Mucosa of rectum (tissue), 2 donors: ENCODE data around the gene MATN1.

Experiments
- H3K27ac ChIP-seq, 2 donors: one replicate each; pipeline ENCODE4 v1.7.0; 2013; ENCODE audit warnings: inconsistent platforms in 2 of 2, low read depth in 2 of 2, low read length in 2 of 2
- H3K27me3 ChIP-seq, 2 donors: one replicate each; pipeline ENCODE4 v1.7.0; 2013; ENCODE audit warnings: low read length in 2 of 2; ENCODE audit not compliant: control insufficient read depth in 2 of 2, insufficient read depth in 2 of 2
- H3K36me3 ChIP-seq, 2 donors: one replicate each; pipeline ENCODE4 v1.7.0; 2013; ENCODE audit warnings: low read length in 2 of 2; ENCODE audit not compliant: control insufficient read depth in 2 of 2, insufficient read depth in 2 of 2
- H3K4me1 ChIP-seq, 2 donors: one replicate each; pipeline ENCODE4 v1.7.0; 2013; ENCODE audit warnings: low read length in 2 of 2, mild to moderate bottlenecking in 1 of 2; ENCODE audit not compliant: control insufficient read depth in 2 of 2, insufficient read depth in 2 of 2
- H3K4me3 ChIP-seq, 2 donors: one replicate each; pipeline ENCODE4 v1.7.0; 2013; ENCODE audit warnings: low read length in 2 of 2
- H3K9ac ChIP-seq, 2 donors: one replicate each; pipeline ENCODE4 v1.7.0; 2013; ENCODE audit warnings: low read length in 2 of 2, low read depth in 1 of 2, mild to moderate bottlenecking in 1 of 2
- H3K9me3 ChIP-seq, 2 donors: one replicate each; pipeline ENCODE4 v1.7.0; 2013; ENCODE audit warnings: low read length in 2 of 2; ENCODE audit not compliant: control insufficient read depth in 2 of 2
- donor health status: healthy.
- donor health status: Normal muscosa, but diverticular disease.

The MATN1 gene

GRCh38 chr1:30698401-30698981 lies 24.9 kb downstream of the MATN1 start:
- Histone ChIP-seq H3K27ac (no peak overlapping the region), H3K36me3 (no peaks in the 10 kb centered on the region), H3K4me1 (peaks cover 0 to 2% of the 10 kb centered on the region in 2 donors), H3K9me3 (no peaks in the 10 kb centered on the region), H3K27me3 (no peaks in the 10 kb centered on the region), H3K9ac (no peak overlapping the region), H3K4me3 (no peak overlapping the region)

DNA sequence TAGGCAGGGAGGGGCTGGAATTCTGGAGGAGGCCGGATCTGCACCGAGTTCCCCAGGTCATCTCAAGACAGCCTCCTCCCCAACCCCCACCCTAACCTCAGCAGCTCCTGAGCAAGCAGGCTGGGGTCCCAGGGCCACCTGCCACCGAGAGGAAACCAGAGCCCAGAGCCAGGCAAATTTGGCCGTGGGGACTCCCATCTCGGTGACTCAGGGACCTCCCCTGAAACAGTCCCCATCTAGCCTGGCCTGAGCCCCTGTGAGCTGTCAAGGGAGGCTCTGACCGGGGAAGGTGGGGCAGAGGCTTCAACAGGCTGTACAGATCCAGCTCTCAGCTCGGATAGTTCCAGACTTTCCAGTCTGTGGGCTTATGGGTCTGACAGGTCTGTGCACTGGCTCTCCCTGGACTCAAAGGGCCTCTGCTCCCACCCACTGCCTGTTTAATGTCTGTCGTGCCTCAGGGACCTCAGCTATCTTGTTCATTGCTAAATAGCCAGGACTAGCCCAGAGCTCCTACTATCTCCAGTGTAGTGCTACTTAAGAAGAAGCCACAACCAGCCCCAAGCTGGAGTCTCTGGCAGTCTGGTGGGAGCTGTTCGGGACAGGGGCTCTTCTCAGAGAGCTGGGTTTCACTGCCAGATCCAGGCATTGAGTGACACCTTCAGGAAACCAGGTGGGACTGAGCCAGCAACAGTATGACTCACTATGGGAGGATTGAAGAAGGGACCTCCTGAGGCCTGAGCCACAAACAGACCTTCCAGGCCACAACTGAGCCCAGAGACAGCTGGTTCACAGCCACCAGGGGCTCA lies 25.6 kb downstream of the MATN1 start:
- Histone ChIP-seq H3K4me1 (peaks cover 0 to 2% of the 10 kb centered on the region in 2 donors), H3K9ac (no peak overlapping the region), H3K36me3 (no peaks in the 10 kb centered on the region), H3K9me3 (no peaks in the 10 kb centered on the region), H3K27ac (no peak overlapping the region), H3K27me3 (no peaks in the 10 kb centered on the region), H3K4me3 (no peak overlapping the region)

DNA sequence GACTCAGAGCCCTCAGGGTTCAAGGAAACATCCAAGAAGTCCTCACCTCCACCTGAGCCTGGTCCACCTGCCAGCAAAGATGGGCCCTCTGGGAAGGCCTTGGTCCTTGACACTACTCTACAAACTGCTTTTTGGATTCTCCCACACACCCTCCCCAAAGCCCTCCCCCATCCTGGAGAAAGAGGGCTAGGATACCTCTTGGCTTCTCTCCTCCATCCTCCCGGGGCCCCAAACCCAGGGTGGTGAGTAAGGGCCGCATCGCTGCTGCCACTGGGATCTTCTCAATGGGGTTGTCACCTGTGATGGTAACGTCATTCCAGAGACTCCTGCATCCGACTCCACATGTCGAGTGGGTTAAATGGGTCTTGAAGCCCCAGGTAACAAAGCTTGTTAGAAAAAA lies 26.6 kb downstream of the MATN1 start:
- Histone ChIP-seq H3K9ac (no peak overlapping the region), H3K4me3 (no peak overlapping the region), H3K36me3 (no peaks in the 10 kb centered on the region), H3K27me3 (no peaks in the 10 kb centered on the region), H3K27ac (no peak overlapping the region), H3K9me3 (no peaks in the 10 kb centered on the region), H3K4me1 (peaks cover 0 to 2% of the 10 kb centered on the region in 2 donors)

- H3K4me3 ChIP-seq, result no peak overlapping the region
- H3K4me1 ChIP-seq, result peaks cover 0 to 2% of the 10 kb centered on the region in 2 donors
- H3K9ac ChIP-seq, result no peak overlapping the region
- no peaks in the 10 kb centered on the region for H3K27me3 ChIP-seq
- no peak overlapping the region for H3K27ac ChIP-seq
- H3K9me3 ChIP-seq, result no peaks in the 10 kb centered on the region
- H3K36me3 ChIP-seq, result no peaks in the 10 kb centered on the region
Measured at GRCh38 chr1:30695439-30695841, 27.9 kb downstream of the MATN1 start.

GRCh38 chr1:30694280-30695175 lies 28.9 kb downstream of the MATN1 start:
- H3K9ac ChIP-seq, result no peak overlapping the region
- no peak overlapping the region for H3K4me3 ChIP-seq
- no peaks in the 10 kb centered on the region for H3K27me3 ChIP-seq
- no peak overlapping the region for H3K27ac ChIP-seq
- peaks cover 0 to 2% of the 10 kb centered on the region in 2 donors for H3K4me1 ChIP-seq
- H3K36me3 ChIP-seq, result no peaks in the 10 kb centered on the region
- no peaks in the 10 kb centered on the region for H3K9me3 ChIP-seq

DNA sequence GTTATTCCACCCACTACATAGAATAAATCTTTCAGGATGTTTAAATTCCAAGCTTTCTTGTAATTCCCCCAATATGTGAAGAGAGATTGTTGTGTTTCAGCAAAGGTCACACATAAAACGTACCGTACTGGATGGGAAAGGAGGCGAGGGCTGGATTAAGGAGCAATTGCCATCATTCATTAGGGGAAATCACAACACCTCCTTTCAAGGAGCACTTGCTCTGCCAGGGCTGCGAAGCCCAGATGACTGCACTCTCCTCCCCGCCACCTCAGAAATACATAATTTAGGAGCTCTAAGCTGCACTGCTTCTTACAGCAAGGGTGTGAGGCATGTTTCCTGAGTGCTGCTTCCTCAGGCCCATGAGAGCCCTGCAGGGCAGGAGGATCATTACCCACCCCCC lies 29.6 kb downstream of the MATN1 start:
- no peaks in the 10 kb centered on the region for H3K27me3 ChIP-seq

DNA sequence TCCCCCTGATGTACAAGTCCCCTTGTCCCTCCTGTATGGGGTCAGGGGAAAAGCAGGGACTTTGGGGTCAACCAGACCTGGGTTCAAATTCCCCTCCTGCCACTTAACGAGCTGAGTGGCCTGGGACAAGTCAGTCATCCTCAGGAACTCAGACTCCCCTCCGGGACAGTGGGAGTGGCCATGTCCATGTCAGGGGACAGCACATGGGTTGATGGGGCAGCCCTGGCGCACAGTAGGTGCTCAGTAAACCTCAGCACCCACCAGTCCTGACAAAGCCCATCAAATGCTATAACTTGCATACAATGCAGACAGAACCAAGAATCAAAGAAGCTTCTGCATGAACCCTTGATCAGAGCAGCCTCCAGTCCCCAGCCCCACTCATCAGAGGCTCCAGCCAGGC lies 30.0 kb downstream of the MATN1 start:
- no peaks in the 10 kb centered on the region for H3K9me3 ChIP-seq
- no peaks in the 10 kb centered on the region for H3K27me3 ChIP-seq
- H3K4me3 ChIP-seq, result no peak overlapping the region
- peaks cover 0 to 2% of the 10 kb centered on the region in 2 donors for H3K4me1 ChIP-seq
- H3K9ac ChIP-seq, result no peak overlapping the region
- H3K27ac ChIP-seq, result no peak overlapping the region
- no peaks in the 10 kb centered on the region for H3K36me3 ChIP-seq

More for the DNA sequence above, 29.6 kb downstream of the MATN1 start:
- Histone ChIP-seq H3K9me3 (no peaks in the 10 kb centered on the region), H3K4me1 (peaks cover 0 to 2% of the 10 kb centered on the region in 2 donors), H3K9ac (no peak overlapping the region), H3K27ac (no peak overlapping the region), H3K4me3 (no peak overlapping the region), H3K36me3 (no peaks in the 10 kb centered on the region)

- H3K27ac ChIP-seq, result no peak overlapping the region
- no peaks in the 10 kb centered on the region for H3K9me3 ChIP-seq
- H3K36me3 ChIP-seq, result no peaks in the 10 kb centered on the region
- peaks cover 0 to 2% of the 10 kb centered on the region in 2 donors for H3K4me1 ChIP-seq
- H3K27me3 ChIP-seq, result no peaks in the 10 kb centered on the region
- no peak overlapping the region for H3K4me3 ChIP-seq
- no peak overlapping the region for H3K9ac ChIP-seq
Measured at GRCh38 chr1:30692948-30693301, 30.5 kb downstream of the MATN1 start.

- H3K27ac ChIP-seq, result no peak overlapping the region
- no peaks in the 10 kb centered on the region for H3K36me3 ChIP-seq
- no peak overlapping the region for H3K4me3 ChIP-seq
- no peak overlapping the region for H3K9ac ChIP-seq
- H3K4me1 ChIP-seq, result peaks cover 0 to 2% of the 10 kb centered on the region in 2 donors
- peaks cover 0 to 2% of the 10 kb centered on the region in 2 donors for H3K27me3 ChIP-seq
- no peaks in the 10 kb centered on the region for H3K9me3 ChIP-seq
Measured at GRCh38 chr1:30692201-30692947, 31.0 kb downstream of the MATN1 start.
